Measurements from ENCODE around the gene TMEM101. TPM values are rescaled to one million over a fixed set of nuclear protein-coding genes. Genes with fewer than 3 reads are reported as not detected.

The TMEM101 gene
- total and polyA plus RNA-seq, 2 donors (not counting 1 experiment from before 2014, with no cell fraction given): 16.3 to 25.3 TPM

DNA sequence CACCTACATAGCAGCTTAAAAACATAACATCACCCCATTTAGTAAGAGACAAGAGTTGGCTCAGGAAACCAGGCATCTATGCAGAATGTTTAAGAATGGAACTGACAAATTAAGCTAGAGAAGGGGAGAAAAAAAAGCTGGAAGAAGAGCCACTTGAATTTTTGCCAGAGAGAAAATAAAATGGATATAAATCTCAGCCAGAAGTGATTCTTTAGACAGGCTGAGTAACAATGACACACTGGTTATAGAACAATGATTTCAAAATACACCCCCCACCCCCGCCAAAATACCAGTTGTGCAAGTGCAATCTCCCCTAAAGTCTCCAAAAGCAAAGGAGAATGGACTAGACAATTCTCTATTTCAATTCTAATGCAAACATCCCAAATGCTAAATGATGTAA, 29.3 kb upstream of the TMEM101 start:
- no peaks in the 10 kb centered on the region for H3K9me3 Mint-ChIP-seq (ENCODE audit: insufficient read depth)
- intact Hi-C loops (cut with micrococcal nuclease): no loop called here
- peaks cover 41% of the 10 kb centered on the region for H4K20me1 ChIP-seq (ENCODE audit: control insufficient read depth, insufficient read depth, low read length, poor library complexity, severe bottlenecking)
- WGBS (ENCODE audit: insufficient coverage): 100% methylated on average over 1 of the region's 1 CpG
- ATAC-seq (ENCODE audit: low read depth) (no peak), DNase-seq (no peak)
- H2AFZ ChIP-seq (ENCODE audit: insufficient read depth, low read depth, low read length, poor library complexity, severe bottlenecking): no peak overlapping the region
- H3K79me2 ChIP-seq (ENCODE audit: control insufficient read depth, insufficient read depth, low read length): peaks cover 37% of the 10 kb centered on the region
- H3K4me3 Mint-ChIP-seq: no peak overlapping the region
- peaks cover 0 to 6% (median 0%) of the 10 kb centered on the region in 3 donors for H3K9me3 ChIP-seq (ENCODE audit: control extremely low read depth in 1 of 3, control insufficient read depth in 2 of 3, insufficient read depth in 1 of 3, low read length in 2 of 3)
- H3K27me3 Mint-ChIP-seq: no peaks in the 10 kb centered on the region
- no peak overlapping the region for H3K4me2 ChIP-seq (replicated peaks; ENCODE audit: low read depth, low read length, poor library complexity, severe bottlenecking)
- no peaks in the 10 kb centered on the region for H3K27me3 ChIP-seq (replicated peaks in 1 of 4; ENCODE audit: control extremely low read depth in 1 of 4, control insufficient read depth in 3 of 4, insufficient read depth in 4 of 4, low read length in 3 of 4)
- H3K4me3 ChIP-seq (ENCODE audit: control extremely low read depth in 1 of 5, extremely low read depth in 1 of 5, insufficient read depth in 1 of 5, low read depth in 2 of 5, low read length in 4 of 5): no peak overlapping the region
- H3K4me1 Mint-ChIP-seq: peaks cover 9% of the 10 kb centered on the region
- H3K9ac ChIP-seq (ENCODE audit: low read length): no peak overlapping the region
- H3K36me3 ChIP-seq (replicated peaks in 1 of 2; ENCODE audit: control extremely low read depth in 1 of 2, control insufficient read depth in 1 of 2, extremely low read depth in 1 of 2, insufficient read depth in 2 of 2, low read length in 1 of 2): peaks cover 3 to 22% of the 10 kb centered on the region in 2 experiments
- no peaks in the 10 kb centered on the region for H3K4me1 ChIP-seq (ENCODE audit: control insufficient read depth in 2 of 2, insufficient read depth in 2 of 2, low read length in 2 of 2)
- ChIA-PET CTCF (interaction anchor here (0.6 to 8.4 kb wide), 10 partner anchors 12 to 166 kb away, joined by 3 to 180 read pairs (median 4); partner anchors contain the start of gene PPY), POLR2A (no interaction called here)
- H3K27ac ChIP-seq (ENCODE audit: low read length in 2 of 2): no peak overlapping the region
- H3K27ac Mint-ChIP-seq: no peak overlapping the region
- no peak for TF ChIP-seq EZH2 (IDR thresholded peaks at IDR 0.05; ENCODE audit: borderline replicate concordance, insufficient read depth, low read depth, low read length, poor library complexity, severe bottlenecking)
- TF ChIP-seq, protein P1, sequence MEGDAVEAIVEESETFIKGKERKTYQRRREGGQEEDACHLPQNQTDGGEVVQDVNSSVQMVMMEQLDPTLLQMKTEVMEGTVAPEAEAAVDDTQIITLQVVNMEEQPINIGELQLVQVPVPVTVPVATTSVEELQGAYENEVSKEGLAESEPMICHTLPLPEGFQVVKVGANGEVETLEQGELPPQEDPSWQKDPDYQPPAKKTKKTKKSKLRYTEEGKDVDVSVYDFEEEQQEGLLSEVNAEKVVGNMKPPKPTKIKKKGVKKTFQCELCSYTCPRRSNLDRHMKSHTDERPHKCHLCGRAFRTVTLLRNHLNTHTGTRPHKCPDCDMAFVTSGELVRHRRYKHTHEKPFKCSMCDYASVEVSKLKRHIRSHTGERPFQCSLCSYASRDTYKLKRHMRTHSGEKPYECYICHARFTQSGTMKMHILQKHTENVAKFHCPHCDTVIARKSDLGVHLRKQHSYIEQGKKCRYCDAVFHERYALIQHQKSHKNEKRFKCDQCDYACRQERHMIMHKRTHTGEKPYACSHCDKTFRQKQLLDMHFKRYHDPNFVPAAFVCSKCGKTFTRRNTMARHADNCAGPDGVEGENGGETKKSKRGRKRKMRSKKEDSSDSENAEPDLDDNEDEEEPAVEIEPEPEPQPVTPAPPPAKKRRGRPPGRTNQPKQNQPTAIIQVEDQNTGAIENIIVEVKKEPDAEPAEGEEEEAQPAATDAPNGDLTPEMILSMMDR (IDR thresholded peaks at IDR 0.05): no peak

DNA sequence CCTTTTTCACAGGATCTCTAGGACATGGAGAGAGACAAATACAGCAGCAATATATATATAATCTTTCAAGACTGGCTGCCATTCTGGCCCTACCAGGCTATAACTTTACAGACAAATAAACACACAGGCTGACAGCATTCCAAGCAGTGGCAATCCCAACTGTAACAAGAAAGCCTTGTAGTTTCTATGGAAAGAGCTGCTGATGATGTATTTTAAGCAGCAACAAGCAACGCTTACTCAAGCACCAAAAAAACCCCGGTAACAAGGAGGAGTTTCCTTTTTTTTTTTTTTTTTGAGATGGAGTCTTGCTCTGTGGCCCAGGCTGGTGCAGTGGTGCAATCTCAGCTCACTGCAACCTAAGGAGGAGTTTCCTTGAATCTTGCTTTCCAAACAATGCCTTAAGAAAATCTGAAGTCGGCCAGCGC, 28.5 kb upstream of the TMEM101 start:
- TF ChIP-seq, protein P1 (IDR thresholded peaks at IDR 0.05): no peak
- TF ChIP-seq EZH2 (IDR thresholded peaks at IDR 0.05; ENCODE audit: borderline replicate concordance, insufficient read depth, low read depth, low read length, poor library complexity, severe bottlenecking): no peak
- Histone ChIP-seq H3K27me3 (replicated peaks in 1 of 4; ENCODE audit: control extremely low read depth in 1 of 4, control insufficient read depth in 3 of 4, insufficient read depth in 4 of 4, low read length in 3 of 4) (no peaks in the 10 kb centered on the region), H3K27ac (ENCODE audit: low read length in 2 of 2) (no peak overlapping the region), H3K4me3 (ENCODE audit: control extremely low read depth in 1 of 5, extremely low read depth in 1 of 5, insufficient read depth in 1 of 5, low read depth in 2 of 5, low read length in 4 of 5) (no peak overlapping the region), H3K36me3 (replicated peaks in 1 of 2; ENCODE audit: control extremely low read depth in 1 of 2, control insufficient read depth in 1 of 2, extremely low read depth in 1 of 2, insufficient read depth in 2 of 2, low read length in 1 of 2) (peaks cover 3 to 23% of the 10 kb centered on the region in 2 experiments), H4K20me1 (ENCODE audit: control insufficient read depth, insufficient read depth, low read length, poor library complexity, severe bottlenecking) (peaks cover 41% of the 10 kb centered on the region), H3K4me2 (replicated peaks; ENCODE audit: low read depth, low read length, poor library complexity, severe bottlenecking) (no peak overlapping the region), H3K9ac (ENCODE audit: low read length) (no peak overlapping the region), H3K4me1 (ENCODE audit: control insufficient read depth in 2 of 2, insufficient read depth in 2 of 2, low read length in 2 of 2) (no peaks in the 10 kb centered on the region), H2AFZ (ENCODE audit: insufficient read depth, low read depth, low read length, poor library complexity, severe bottlenecking) (no peak overlapping the region), H3K9me3 (ENCODE audit: control extremely low read depth in 1 of 3, control insufficient read depth in 2 of 3, insufficient read depth in 1 of 3, low read length in 2 of 3) (peaks cover 0 to 6% (median 0%) of the 10 kb centered on the region in 3 donors), H3K79me2 (ENCODE audit: control insufficient read depth, insufficient read depth, low read length) (peaks cover 32% of the 10 kb centered on the region)
- H3K27me3 Mint-ChIP-seq: no peaks in the 10 kb centered on the region
- CTCF ChIA-PET: interaction anchor here (0.5 to 8.4 kb wide), 11 partner anchors 10 to 165 kb away, joined by 3 to 180 read pairs (median 3); partner anchors contain the start of gene PPY
- peaks cover 9% of the 10 kb centered on the region for H3K4me1 Mint-ChIP-seq
- ATAC-seq (ENCODE audit: low read depth) (no peak), DNase-seq (no peak)
- intact Hi-C loops (cut with micrococcal nuclease): no loop called here
- POLR2A ChIA-PET: no interaction called here
- no peak overlapping the region for H3K4me3 Mint-ChIP-seq
- H3K9me3 Mint-ChIP-seq (ENCODE audit: insufficient read depth): no peaks in the 10 kb centered on the region
- 100% methylated on average over 2 of the region's 4 CpGs for WGBS (ENCODE audit: insufficient coverage)
- no peak overlapping the region for H3K27ac Mint-ChIP-seq

All from B cell (primary cell).